ENCODE results near the gene PGAP6.

DNA sequence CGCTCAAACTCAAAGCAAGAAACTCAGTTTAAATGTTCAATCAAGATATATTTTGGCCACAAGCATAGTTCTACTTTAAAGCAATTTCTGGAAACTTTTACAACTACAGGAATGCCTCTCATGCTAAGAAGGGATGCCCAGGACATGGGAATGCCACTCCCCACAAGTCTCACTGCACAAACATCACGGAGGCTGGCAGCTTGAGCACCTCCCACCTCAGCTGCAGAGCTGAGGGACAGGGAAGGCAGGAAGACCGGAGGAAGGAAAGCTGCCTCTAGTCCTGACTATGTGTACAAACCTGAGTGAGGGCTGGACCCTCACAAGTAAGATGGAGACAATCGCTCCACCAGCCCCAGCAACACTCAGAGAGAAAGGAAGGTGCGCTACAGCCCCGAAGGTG lies 34.6 kb downstream of the PGAP6 start:
- no peak for TF ChIP-seq ZNF274 (IDR thresholded peaks at IDR 0.05; ENCODE audit: low read depth, low read length)
- no peak for TF ChIP-seq SUZ12 (IDR thresholded peaks at IDR 0.05; ENCODE audit: extremely low read depth, insufficient read depth, insufficient read length)
- no peak for TF ChIP-seq YY1 (IDR thresholded peaks at IDR 0.05; ENCODE audit: insufficient read depth, insufficient read length)
